Right kidney (tissue), 1 donor: ENCODE measurements around the gene PPM1J.
A peak's percentile ranks its signal among the peaks of the same experiment; 100 is the strongest.

Experiments used
- DNase-seq: peaks from one replicate; pipeline ENCODE4 v3.0.0-alpha.2; 2016

Gene PPM1J

GRCh38 chr1:112704934-112705627 lies 10.1 kb downstream of the PPM1J start:
- DNase-seq, result peak; percentile 79

GRCh38 chr1:112704391-112704933 lies 10.7 kb downstream of the PPM1J start:
- no peak for DNase-seq

DNA sequence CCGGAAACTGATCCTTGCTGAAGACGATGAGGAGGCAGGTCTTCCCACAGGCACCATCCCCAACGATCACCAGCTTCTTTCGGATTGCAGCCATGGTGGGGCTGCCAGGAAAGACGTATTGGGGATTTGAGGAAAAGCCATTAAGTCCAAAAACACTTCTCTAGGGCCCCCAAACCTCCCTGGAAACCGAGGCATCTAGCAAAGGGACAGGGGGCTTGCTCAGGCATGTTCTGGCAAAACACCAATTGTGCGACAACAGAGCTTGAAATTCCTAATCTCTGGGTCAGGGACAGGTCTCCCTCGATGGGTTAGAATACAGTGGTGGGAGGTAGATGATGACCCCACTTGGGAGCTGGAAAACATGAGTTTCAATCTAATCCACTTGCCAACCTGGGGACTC lies 11.4 kb downstream of the PPM1J start:
- DNase-seq, result no peak

- no peak for DNase-seq
Measured at GRCh38 chr1:112702420-112703261, 12.5 kb downstream of the PPM1J start.

- DNase-seq, result no peak
Measured at GRCh38 chr1:112702067-112702395, 13.1 kb downstream of the PPM1J start.

DNA sequence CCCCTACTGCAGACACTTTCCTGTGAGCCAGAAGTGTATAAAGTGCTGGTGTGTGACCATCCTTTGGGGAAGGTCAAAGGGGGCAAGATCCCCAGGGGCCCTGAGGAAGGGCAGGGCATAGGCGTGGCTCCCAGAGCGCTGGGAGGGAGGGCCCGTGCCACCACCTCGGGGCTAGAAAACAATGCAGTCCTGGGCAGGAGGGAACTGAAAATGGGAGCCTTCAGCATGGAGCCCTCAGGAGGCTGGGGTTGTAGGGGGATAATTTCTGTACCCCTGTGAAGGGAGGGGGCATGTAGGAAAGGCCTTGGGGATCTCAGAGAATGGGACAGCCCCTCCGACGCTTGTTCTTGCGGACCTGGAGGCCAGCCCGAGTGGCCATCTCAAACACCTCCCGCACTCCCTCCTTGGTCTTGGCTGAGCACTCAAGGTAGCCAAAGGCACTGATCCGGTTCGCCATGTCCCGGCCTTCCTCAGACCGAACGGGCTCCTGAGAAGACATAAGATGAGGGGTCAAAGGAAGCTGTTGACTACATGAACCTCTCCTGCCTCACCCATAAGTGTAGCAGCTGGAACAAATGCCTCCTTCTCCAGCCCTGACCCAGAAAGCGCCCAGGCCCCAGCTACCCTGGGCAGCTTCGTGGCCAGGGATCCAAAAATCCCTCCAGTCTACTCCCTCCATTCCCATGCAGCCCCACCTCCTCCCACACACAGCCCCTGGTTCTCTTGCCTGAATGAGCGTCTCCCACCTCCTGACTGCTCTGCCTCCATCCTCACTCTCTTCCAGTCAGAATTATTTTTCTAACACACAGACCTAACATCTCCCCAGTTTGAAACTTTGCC lies 13.7 kb downstream of the PPM1J start:
- DNase-seq, result peak; percentile 42

- DNase-seq, result peak; percentile 79
Measured at GRCh38 chr1:112700290-112701226, 14.6 kb downstream of the PPM1J start.

GRCh38 chr1:112699425-112700144 lies 15.5 kb downstream of the PPM1J start:
- DNase-seq, result no peak

DNA sequence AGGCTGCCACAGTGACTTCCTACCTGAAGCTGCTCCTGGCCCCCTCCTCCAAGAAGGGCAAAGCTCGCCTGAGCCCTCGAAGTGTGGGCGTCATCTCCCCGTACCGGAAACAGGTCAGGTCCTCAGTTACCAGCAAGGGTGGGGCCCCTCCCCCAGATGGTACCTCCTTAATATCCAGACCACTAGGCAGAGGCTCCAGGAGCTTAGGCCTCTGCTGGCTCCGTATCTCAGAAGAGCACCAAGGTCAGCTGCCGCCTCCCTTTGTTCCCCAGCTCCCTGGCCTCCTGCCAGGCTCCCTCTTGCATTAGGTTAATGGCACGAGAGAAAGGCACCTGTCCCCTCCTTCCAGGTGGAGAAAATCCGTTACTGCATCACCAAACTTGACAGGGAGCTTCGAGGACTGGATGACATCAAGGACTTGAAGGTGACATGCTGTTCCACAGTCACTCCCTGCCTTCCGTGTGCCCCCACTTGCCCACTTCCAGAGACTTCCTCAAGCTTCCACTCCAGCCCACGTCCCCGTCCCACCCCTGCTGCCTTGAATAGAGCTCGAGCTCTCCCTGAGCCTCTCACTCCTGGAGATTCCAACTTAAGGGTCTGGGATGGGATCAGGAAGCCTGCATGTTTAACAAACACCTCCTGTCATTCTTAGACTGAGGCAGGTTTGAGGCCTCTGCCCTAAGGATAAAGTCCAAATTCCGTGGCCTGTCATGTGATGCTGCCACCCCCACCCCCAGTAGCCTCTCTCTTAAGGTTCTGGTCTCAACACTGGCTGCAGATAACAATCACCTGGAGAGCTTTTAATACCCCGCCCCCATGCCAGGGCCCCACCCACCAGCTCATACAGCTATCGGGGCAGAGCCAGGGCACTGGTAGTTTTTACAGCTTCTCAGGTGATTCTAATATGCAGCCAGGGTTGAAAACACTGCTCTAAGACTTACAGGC lies 16.5 kb downstream of the PPM1J start:
- DNase-seq, result no peak

DNA sequence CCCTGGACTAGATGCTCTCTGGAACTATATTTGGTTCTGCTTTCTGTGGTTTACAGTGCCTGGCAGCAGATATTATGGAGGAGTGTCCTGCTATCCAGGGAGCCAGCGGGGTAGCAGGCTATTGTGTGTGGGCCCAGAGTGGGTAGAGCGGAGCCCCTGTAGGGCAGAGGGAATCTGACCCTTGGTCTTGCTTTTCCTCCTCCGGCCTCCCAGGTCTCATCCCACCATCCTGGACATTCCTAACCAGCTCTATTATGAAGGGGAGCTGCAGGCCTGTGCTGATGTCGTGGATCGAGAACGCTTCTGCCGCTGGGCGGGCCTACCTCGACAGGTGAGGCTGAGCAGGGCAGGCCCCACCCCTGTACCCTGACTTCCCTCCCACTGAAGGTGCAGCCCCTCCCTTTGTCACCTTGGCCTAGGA lies 17.3 kb downstream of the PPM1J start:
- DNase-seq, result no peak

- DNase-seq, result no peak
Measured at GRCh38 chr1:112696578-112697314, 18.4 kb downstream of the PPM1J start.

DNA sequence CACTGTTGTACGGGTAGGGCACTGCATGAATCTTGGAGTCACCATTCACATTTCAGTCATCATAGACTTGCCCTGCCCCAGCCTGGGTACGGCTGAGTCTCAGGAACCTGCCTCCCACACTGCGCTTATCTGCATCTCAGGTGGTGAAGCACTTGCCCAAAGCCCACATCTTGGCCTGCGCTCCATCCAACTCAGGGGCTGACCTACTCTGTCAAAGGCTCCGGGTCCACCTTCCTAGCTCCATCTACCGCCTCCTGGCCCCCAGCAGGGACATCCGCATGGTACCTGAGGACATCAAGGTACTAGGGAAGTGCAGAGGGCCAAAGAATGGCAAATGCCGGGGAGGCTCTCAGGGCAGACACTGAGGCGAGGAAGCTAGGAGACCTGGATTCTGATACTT lies 19.9 kb downstream of the PPM1J start:
- no peak for DNase-seq

DNA sequence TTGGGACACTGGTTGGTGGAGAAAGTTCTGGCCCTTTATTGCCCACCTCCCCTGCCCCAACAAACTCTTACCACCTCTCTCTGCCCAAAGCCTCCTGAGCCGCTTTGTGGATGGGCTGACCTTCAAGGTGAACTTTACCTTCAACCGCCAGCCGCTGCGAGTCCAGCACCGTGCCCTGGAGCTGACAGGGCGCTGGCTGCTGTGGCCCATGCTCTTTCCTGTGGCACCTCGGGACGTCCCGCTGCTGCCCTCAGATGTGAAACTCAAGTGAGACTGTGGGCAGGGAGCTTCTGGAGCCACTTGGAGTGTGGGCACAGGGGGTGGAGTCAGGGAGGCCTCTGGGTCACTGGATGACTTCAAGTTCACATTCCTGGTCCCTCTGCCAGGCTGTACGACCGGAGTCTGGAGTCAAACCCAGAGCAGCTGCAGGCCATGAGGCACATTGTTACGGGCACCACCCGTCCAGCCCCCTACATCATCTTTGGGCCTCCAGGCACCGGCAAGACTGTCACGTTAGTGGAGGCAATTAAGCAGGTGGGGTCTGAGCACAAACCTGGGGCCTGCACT lies 20.7 kb downstream of the PPM1J start:
- no peak for DNase-seq

DNA sequence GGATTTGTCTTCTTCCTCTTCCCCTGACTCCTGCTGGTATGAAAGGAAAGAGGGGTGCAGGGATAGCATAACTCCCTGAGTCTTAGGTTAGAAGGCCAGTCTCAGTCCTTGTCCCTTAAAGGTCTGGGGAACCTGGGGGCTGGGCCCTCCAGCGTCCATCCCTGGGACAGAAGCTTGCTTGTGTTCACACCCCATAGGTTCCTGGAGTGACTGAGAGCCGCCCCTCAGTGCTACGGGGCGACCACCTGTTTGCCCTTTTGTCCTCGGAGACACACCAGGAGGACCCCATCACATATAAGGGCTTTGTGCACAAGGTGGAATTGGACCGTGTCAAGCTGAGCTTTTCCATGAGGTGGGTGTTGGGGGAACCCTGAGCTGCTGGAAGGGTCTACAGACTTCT lies 21.3 kb downstream of the PPM1J start:
- no peak for DNase-seq

DNA sequence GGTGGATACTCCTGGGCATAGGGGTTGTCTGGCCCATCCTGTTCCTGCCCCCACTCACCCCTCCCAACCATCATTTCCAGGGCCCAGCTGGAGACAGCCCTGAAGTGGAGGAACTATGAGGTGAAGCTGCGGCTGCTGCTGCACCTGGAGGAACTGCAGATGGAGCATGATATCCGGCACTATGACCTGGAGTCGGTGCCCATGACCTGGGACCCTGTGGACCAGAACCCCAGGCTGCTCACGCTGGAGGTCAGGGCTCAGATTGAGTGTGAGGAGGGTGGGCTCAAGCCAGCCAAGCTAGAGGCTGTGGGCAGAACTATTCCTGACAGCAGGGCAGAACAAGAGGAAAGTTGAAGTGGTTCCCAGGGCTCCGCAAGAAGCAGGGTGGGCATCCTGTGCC lies 22.5 kb downstream of the PPM1J start:
- DNase-seq, result no peak

DNA sequence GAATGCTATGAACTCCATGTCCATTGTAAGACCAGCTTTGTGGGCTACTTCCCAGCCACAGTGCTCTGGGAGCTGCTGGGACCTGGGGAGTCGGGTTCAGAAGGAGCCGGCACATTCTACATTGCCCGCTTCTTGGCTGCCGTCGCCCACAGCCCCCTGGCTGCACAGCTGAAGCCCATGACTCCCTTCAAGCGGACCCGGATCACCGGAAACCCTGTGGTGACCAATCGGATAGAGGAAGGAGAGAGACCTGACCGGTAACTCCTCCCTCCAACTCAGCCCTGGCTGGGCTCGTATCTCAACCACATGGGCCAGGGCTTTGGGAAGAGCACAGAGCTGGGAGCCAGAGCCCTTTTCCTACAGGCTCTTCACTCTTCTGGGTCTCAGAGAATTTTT lies 25.3 kb downstream of the PPM1J start:
- DNase-seq, result no peak

GRCh38 chr1:112689196-112689841 lies 25.8 kb downstream of the PPM1J start:
- no peak for DNase-seq

GRCh38 chr1:112688781-112689193 lies 26.3 kb downstream of the PPM1J start:
- no peak for DNase-seq
